Uterus (tissue), 2 donors: ENCODE data around the gene GMEB2.
"Not testable (repeated sequence)": the region's sequence is repeated elsewhere in the genome, so short reads cannot be mapped to it uniquely, and the experiment has no call there.

Experiments used
- POLR2A ChIP-seq, 2 donors: fragments of 450-650 bp; IDR thresholded peaks; one replicate each; pipeline ENCODE4 v1.6.1; 2016; ENCODE audit warnings: antibody characterized with exemption in 2 of 2, mild to moderate bottlenecking in 1 of 2, moderate library complexity in 1 of 2
- TF ChIP-seq, protein P1 (sequence below), 4 experiments: fragments of 200-600 bp in 2 of 4; fragments of 450-650 bp in 2 of 4; sonication (generic) in 2 of 4; IDR thresholded peaks; one replicate each; pipeline ENCODE4 v1.5.1; 2016 to 2019; ENCODE audit warnings: antibody characterized with exemption in 4 of 4, mild to moderate bottlenecking in 2 of 4, moderate library complexity in 1 of 4

DNA sequence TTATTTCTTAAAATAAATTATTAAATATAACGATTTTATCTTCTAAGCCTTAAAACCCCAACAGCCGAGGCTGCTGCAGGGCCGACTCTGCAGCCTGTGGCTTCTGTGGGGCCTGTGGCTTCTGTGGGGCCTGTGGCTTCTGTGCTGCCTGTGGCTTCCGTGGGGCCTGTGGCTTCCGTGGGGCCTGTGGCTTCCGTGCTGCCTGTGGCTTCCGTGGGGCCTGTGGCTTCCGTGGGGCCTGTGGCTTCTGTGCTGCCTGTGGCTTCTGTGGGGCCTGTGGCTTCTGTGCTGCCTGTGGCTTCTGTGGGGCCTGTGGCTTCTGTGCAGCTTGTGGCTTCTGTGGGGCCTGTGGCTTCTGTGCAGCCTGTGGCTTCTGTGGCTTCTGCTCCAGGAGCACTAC, 25.2 kb downstream of the GMEB2 start:
- TF ChIP-seq, protein P1, sequence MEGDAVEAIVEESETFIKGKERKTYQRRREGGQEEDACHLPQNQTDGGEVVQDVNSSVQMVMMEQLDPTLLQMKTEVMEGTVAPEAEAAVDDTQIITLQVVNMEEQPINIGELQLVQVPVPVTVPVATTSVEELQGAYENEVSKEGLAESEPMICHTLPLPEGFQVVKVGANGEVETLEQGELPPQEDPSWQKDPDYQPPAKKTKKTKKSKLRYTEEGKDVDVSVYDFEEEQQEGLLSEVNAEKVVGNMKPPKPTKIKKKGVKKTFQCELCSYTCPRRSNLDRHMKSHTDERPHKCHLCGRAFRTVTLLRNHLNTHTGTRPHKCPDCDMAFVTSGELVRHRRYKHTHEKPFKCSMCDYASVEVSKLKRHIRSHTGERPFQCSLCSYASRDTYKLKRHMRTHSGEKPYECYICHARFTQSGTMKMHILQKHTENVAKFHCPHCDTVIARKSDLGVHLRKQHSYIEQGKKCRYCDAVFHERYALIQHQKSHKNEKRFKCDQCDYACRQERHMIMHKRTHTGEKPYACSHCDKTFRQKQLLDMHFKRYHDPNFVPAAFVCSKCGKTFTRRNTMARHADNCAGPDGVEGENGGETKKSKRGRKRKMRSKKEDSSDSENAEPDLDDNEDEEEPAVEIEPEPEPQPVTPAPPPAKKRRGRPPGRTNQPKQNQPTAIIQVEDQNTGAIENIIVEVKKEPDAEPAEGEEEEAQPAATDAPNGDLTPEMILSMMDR (IDR thresholded peaks at IDR 0.05), result not testable (repeated sequence)
- TF ChIP-seq POLR2A (IDR thresholded peaks at IDR 0.05), result not testable (repeated sequence)
